ENCODE measurements around the gene CPVL. TPM values are rescaled to one million over a fixed set of nuclear protein-coding genes. Genes with fewer than 3 reads are reported as not detected.

Gene CPVL
- total RNA-seq (10 to 100 TPM in 2 of 5 experiments, 1 to 10 TPM in 2, under 1 TPM in 1; 0.48 to 88.3 (median 3.2) TPM), polyA plus RNA-seq (under 1 TPM; 0.32 to 0.78 TPM), total RNA-seq (not detected)

- Mint-ChIP-seq H3K9me3 (peaks cover 0 to 5% (median 0%) of the 10 kb centered on the region in 11 donors), H3K4me3 (peak within 1 kb of the TSS in 3 of 10 donors; percentile 30 to 45 (median 45)), H3K27me3 (peaks cover 24 to 44% (median 37%) of the 10 kb centered on the region in 5 donors), H3K27ac (no peak within 1 kb of the TSS), H3K36me3 (no peaks in the 10 kb centered on the region), H3K4me1 (peaks cover 0 to 4% (median 0%) of the 10 kb centered on the region in 7 donors)
- Histone ChIP-seq H3K4me3 (ENCODE audit: low read length) (no peak within 1 kb of the TSS), H3K4me1 (ENCODE audit: control insufficient read depth in 2 of 2, insufficient read depth in 2 of 2, low read length in 2 of 2) (no peaks in the 10 kb centered on the region), H3K27me3 (ENCODE audit: control insufficient read depth in 2 of 2, insufficient read depth in 2 of 2, low read length in 2 of 2) (peaks cover 4 to 6% of the 10 kb centered on the region in 2 donors), H3K9me3 (ENCODE audit: control insufficient read depth in 2 of 3, low read length in 3 of 3) (no peaks in the 10 kb centered on the region), H3K27ac (ENCODE audit: low read depth, low read length) (no peak within 1 kb of the TSS), H3K36me3 (ENCODE audit: control insufficient read depth in 2 of 3, insufficient read depth in 3 of 3, low read length in 3 of 3) (no peaks in the 10 kb centered on the region)
- POLR2A ChIA-PET, result no interaction called here
- peak; percentile 59 for ATAC-seq
- intact Hi-C loops (cut with micrococcal nuclease), result no loop called here
- DNase-seq, result no peak
- CTCF ChIA-PET, result no interaction called here
Measured at GRCh38 chr7:29146057-29146706, at the start of gene CPVL. TSS of gene CPVL (minus strand) at chr7:29146537. CDS start at chr7:29121061, 25,476 bp downstream.

- ATAC-seq, result peak; percentile 77
- Histone ChIP-seq H3K4me1 (ENCODE audit: control insufficient read depth in 2 of 2, insufficient read depth in 2 of 2, low read length in 2 of 2) (peaks cover 0 to 26% of the 10 kb centered on the region in 2 donors), H3K9me3 (ENCODE audit: control insufficient read depth in 2 of 3, low read length in 3 of 3) (no peaks in the 10 kb centered on the region), H3K27ac (ENCODE audit: low read depth, low read length) (no peak within 1 kb of the TSS), H3K4me3 (ENCODE audit: low read length) (peak within 1 kb of the TSS; percentile 40), H3K36me3 (ENCODE audit: control insufficient read depth in 2 of 3, insufficient read depth in 3 of 3, low read length in 3 of 3) (no peaks in the 10 kb centered on the region), H3K27me3 (ENCODE audit: control insufficient read depth in 2 of 2, insufficient read depth in 2 of 2, low read length in 2 of 2) (no peaks in the 10 kb centered on the region)
- Mint-ChIP-seq H3K4me3 (peak within 1 kb of the TSS; percentile 64 to 91 (median 82)), H3K4me1 (peaks cover 8 to 29% (median 17%) of the 10 kb centered on the region in 7 donors), H3K27me3 (peaks cover 43 to 75% (median 55%) of the 10 kb centered on the region in 5 donors), H3K9me3 (no peaks in the 10 kb centered on the region), H3K36me3 (no peaks in the 10 kb centered on the region), H3K27ac (peak within 1 kb of the TSS in 3 of 9 donors; percentile 47 to 79 (median 68))
- DNase-seq, result peak in 8 of 9 donors; percentile 12 to 45 (median 22)
- POLR2A ChIA-PET, result no interaction called here
- intact Hi-C loops (cut with micrococcal nuclease), result loop anchor here (2.0 to 10.0 kb wide), 4 partner anchors 140 to 273 kb away; no protein-coding TSS in a partner anchor
- CTCF ChIA-PET, result interaction anchor here (0.7 kb wide), 1 partner anchor 9 kb away, joined by 3 read pairs; no protein-coding TSS in a partner anchor
Measured at GRCh38 chr7:29194594-29195427, 48.5 kb upstream of the CPVL start, which contains the start of gene CHN2. TSS of gene CHN2 (plus strand) at chr7:29194775.

- CTCF ChIA-PET, result interaction anchor here (0.7 kb wide), 1 partner anchor 9 kb away, joined by 3 read pairs; no protein-coding TSS in a partner anchor
Measured at GRCh38 chr7:29194206-29194593, 47.9 kb upstream of the CPVL start.

GRCh38 chr7:29193316-29194205 is 47.2 kb upstream of the CPVL start:
- no peaks in the 10 kb centered on the region for H3K27me3 ChIP-seq (ENCODE audit: control insufficient read depth in 2 of 2, insufficient read depth in 2 of 2, low read length in 2 of 2)
- H3K36me3 ChIP-seq (ENCODE audit: control insufficient read depth in 2 of 3, insufficient read depth in 3 of 3, low read length in 3 of 3), result no peaks in the 10 kb centered on the region
- peaks cover 0 to 26% of the 10 kb centered on the region in 2 donors for H3K4me1 ChIP-seq (ENCODE audit: control insufficient read depth in 2 of 2, insufficient read depth in 2 of 2, low read length in 2 of 2)
- Mint-ChIP-seq H3K27me3 (peaks cover 47 to 82% (median 53%) of the 10 kb centered on the region in 5 donors), H3K4me3 (peak overlapping the region; percentile 34 to 83 (median 62)), H3K36me3 (no peaks in the 10 kb centered on the region), H3K4me1 (peaks cover 9 to 31% (median 17%) of the 10 kb centered on the region in 7 donors), H3K9me3 (no peaks in the 10 kb centered on the region), H3K27ac (peak overlapping the region in 1 of 9 donors; percentile 14)
- DNase-seq (no peak), ATAC-seq (no peak)
- H3K4me3 ChIP-seq (ENCODE audit: low read length), result no peak overlapping the region
- intact Hi-C loops (cut with micrococcal nuclease), result loop anchor here (2.0 to 10.0 kb wide), 4 partner anchors 141 to 271 kb away; no protein-coding TSS in a partner anchor
- CTCF ChIA-PET, result no interaction called here
- POLR2A ChIA-PET, result no interaction called here
- H3K27ac ChIP-seq (ENCODE audit: low read depth, low read length), result no peak overlapping the region
- no peaks in the 10 kb centered on the region for H3K9me3 ChIP-seq (ENCODE audit: control insufficient read depth in 2 of 3, low read length in 3 of 3)

More at GRCh38 chr7:29194206-29194593, 47.9 kb upstream of the CPVL start:
- H3K27me3 Mint-ChIP-seq, result peaks cover 45 to 78% (median 53%) of the 10 kb centered on the region in 5 donors
- no peaks in the 10 kb centered on the region for H3K9me3 Mint-ChIP-seq
- no peaks in the 10 kb centered on the region for H3K36me3 Mint-ChIP-seq
- peak overlapping the region in 8 of 10 donors; percentile 56 to 90 (median 75) for H3K4me3 Mint-ChIP-seq
- POLR2A ChIA-PET, result no interaction called here
- no peak overlapping the region for H3K27ac Mint-ChIP-seq
- no peaks in the 10 kb centered on the region for H3K36me3 ChIP-seq (ENCODE audit: control insufficient read depth in 2 of 3, insufficient read depth in 3 of 3, low read length in 3 of 3)
- H3K27ac ChIP-seq (ENCODE audit: low read depth, low read length), result no peak overlapping the region
- intact Hi-C loops (cut with micrococcal nuclease), result loop anchor here (2.0 to 10.0 kb wide), 4 partner anchors 141 to 272 kb away; no protein-coding TSS in a partner anchor
- H3K4me3 ChIP-seq (ENCODE audit: low read length), result peak overlapping the region; percentile 40
- peaks cover 9 to 31% (median 17%) of the 10 kb centered on the region in 7 donors for H3K4me1 Mint-ChIP-seq
- peaks cover 0 to 26% of the 10 kb centered on the region in 2 donors for H3K4me1 ChIP-seq (ENCODE audit: control insufficient read depth in 2 of 2, insufficient read depth in 2 of 2, low read length in 2 of 2)
- DNase-seq, result no peak
- H3K27me3 ChIP-seq (ENCODE audit: control insufficient read depth in 2 of 2, insufficient read depth in 2 of 2, low read length in 2 of 2), result no peaks in the 10 kb centered on the region
- no peaks in the 10 kb centered on the region for H3K9me3 ChIP-seq (ENCODE audit: control insufficient read depth in 2 of 3, low read length in 3 of 3)
- ATAC-seq, result no peak

- H3K4me1 Mint-ChIP-seq, result peaks cover 9 to 31% (median 17%) of the 10 kb centered on the region in 7 donors
- Histone ChIP-seq H3K4me3 (ENCODE audit: low read length) (no peak overlapping the region), H3K9me3 (ENCODE audit: control insufficient read depth in 2 of 3, low read length in 3 of 3) (no peaks in the 10 kb centered on the region), H3K4me1 (ENCODE audit: control insufficient read depth in 2 of 2, insufficient read depth in 2 of 2, low read length in 2 of 2) (peaks cover 0 to 24% of the 10 kb centered on the region in 2 donors), H3K27me3 (ENCODE audit: control insufficient read depth in 2 of 2, insufficient read depth in 2 of 2, low read length in 2 of 2) (no peaks in the 10 kb centered on the region), H3K27ac (ENCODE audit: low read depth, low read length) (no peak overlapping the region), H3K36me3 (ENCODE audit: control insufficient read depth in 2 of 3, insufficient read depth in 3 of 3, low read length in 3 of 3) (no peaks in the 10 kb centered on the region)
- H3K36me3 Mint-ChIP-seq, result no peaks in the 10 kb centered on the region
- intact Hi-C loops (cut with micrococcal nuclease), result loop anchor here (5.0 to 10.0 kb wide), 3 partner anchors 142 to 271 kb away; no protein-coding TSS in a partner anchor
- H3K27me3 Mint-ChIP-seq, result peaks cover 45 to 78% (median 51%) of the 10 kb centered on the region in 5 donors
- H3K4me3 Mint-ChIP-seq, result peak overlapping the region in 7 of 10 donors; percentile 15 to 83 (median 36)
- H3K27ac Mint-ChIP-seq, result no peak overlapping the region
- ChIA-PET CTCF (no interaction called here), POLR2A (no interaction called here)
- DNase-seq (no peak), ATAC-seq (no peak)
- H3K9me3 Mint-ChIP-seq, result no peaks in the 10 kb centered on the region
Measured at GRCh38 chr7:29192811-29193210, 46.5 kb upstream of the CPVL start.

All from naive thymus-derived CD4-positive, alpha-beta T cell (primary cell).